HCT116 (cell line): ENCODE data around the gene GRIK2. TPM values are rescaled to one million over a fixed set of nuclear protein-coding genes. Genes with fewer than 3 reads are reported as not detected.

Experiments
- ATAC-seq: fragments of 200-7000 bp; cut with Tn5 transposase; 2 replicates; pipeline ENCODE4 v1.9.1; 2020; ENCODE audit warnings: mild to moderate bottlenecking, moderate library complexity
- BruUV-seq: library from RNA; stranded (reverse); fragments of 400-500 nt; replicated peaks from 2 replicates; lab custom pipeline; 2021; lab: Mats Ljungman, UMichigan
- CTCF ChIA-PET: fragments of 300-600 bp; sonication (Branson Sonifier 250); formaldehyde crosslinking; loops from one replicate; lab custom pipeline; 2021; ENCODE audit warnings: antibody characterized with exemption; lab: Charles Lee
- POLR2A ChIA-PET: fragments of 300-600, 350-600 bp; sonication (Branson Sonifier 250); formaldehyde crosslinking; loops from one replicate; lab custom pipeline; 2021; ENCODE audit warnings: antibody characterized with exemption; lab: Charles Lee
- RAD21 ChIA-PET, 2 experiments: fragments of 300-600 bp; sonication (Branson Sonifier 250); formaldehyde crosslinking; loops; one replicate each; lab custom pipeline; 2023; ENCODE audit warnings: low total read pairs in 2 of 2; ENCODE audit not compliant: uncharacterized antibody in 2 of 2, unreplicated experiment in 2 of 2, low non-redundant PET in 1 of 2; lab: Charles Lee
- DNase-seq: peaks from one replicate; pipeline ENCODE4 v3.0.0-alpha.2; 2010; ENCODE audit warnings: low read depth, low spot score
- H2AFZ ChIP-seq: fragments of 200-600 bp; shearing (Covaris generic), sonication (generic); 2 replicates; pipeline ENCODE4 v1.6.1; 2017; ENCODE audit warnings: low read depth, mixed run types, mixed read lengths, antibody characterized with exemption, low read length; ENCODE audit not compliant: poor library complexity, severe bottlenecking
- H3K27ac ChIP-seq: 2 replicates; pipeline ENCODE4 v1.5.1; 2012; ENCODE audit warnings: low read depth, low read length
- H3K27me3 ChIP-seq: fragments of 200-600 bp; sonication (generic); 2 replicates; pipeline ENCODE4 v1.6.1; 2016; ENCODE audit warnings: mixed run types, low read length, mixed read lengths; ENCODE audit not compliant: insufficient read depth
- H3K36me3 ChIP-seq, 2 experiments: fragments of 200-500 bp in 1 of 2; fragments of 200-600 bp in 1 of 2; sonication (Bioruptor generic) in 1 of 2; sonication (generic) in 1 of 2; 2 replicates each; pipeline versions ENCODE4 v1.5.1 to v1.6.1; 2014 to 2016; ENCODE audit warnings: low read length in 2 of 2, inconsistent platforms in 1 of 2, mixed read lengths in 1 of 2, mixed run types in 1 of 2; ENCODE audit not compliant: insufficient read depth in 2 of 2, control insufficient read depth in 1 of 2
- H3K4me1 ChIP-seq, 2 experiments: fragments of 200-600 bp in 1 of 2; sonication (generic) in 1 of 2; 2 replicates each; pipeline versions ENCODE4 v1.5.1 to v1.6.1; 2012 to 2017; ENCODE audit warnings: low read length in 2 of 2, inconsistent platforms in 1 of 2, mild to moderate bottlenecking in 1 of 2, mixed read lengths in 1 of 2, mixed run types in 1 of 2, moderate library complexity in 1 of 2; ENCODE audit not compliant: insufficient read depth in 2 of 2, control insufficient read depth in 1 of 2
- H3K4me2 ChIP-seq: fragments of 200-600 bp; sonication (generic); 2 replicates; pipeline ENCODE4 v1.6.1; 2017; ENCODE audit warnings: mixed run types, low read length, mixed read lengths
- H3K4me3 ChIP-seq, 2 experiments: fragments of 200-600 bp in 1 of 2; sonication (generic) in 1 of 2; replicated peaks in 1 of 2; 2 replicates each; pipeline ENCODE4 v1.5.1; 2011 to 2016; ENCODE audit warnings: low read length in 2 of 2, control low read depth in 1 of 2, low read depth in 1 of 2, mild to moderate bottlenecking in 1 of 2, mixed read lengths in 1 of 2, mixed run types in 1 of 2
- H3K79me2 ChIP-seq: fragments of 200-600 bp; sonication (generic); 2 replicates; pipeline ENCODE4 v1.6.1; 2017; ENCODE audit warnings: mild to moderate bottlenecking, mixed run types, low read length, moderate library complexity, mixed read lengths; ENCODE audit not compliant: insufficient read depth
- H3K9ac ChIP-seq: fragments of 200-600 bp; sonication (generic); 2 replicates; pipeline ENCODE4 v1.6.1; 2016; ENCODE audit warnings: low read length, mixed read lengths
- H3K9me2 ChIP-seq: fragments of 200-600 bp; sonication (generic), shearing (Covaris generic); 2 replicates; pipeline ENCODE4 v1.6.1; 2017; ENCODE audit warnings: mixed run types, mild to moderate bottlenecking, moderate library complexity; ENCODE audit not compliant: insufficient read depth
- H3K9me3 ChIP-seq, 2 experiments: fragments of 200-500 bp in 1 of 2; fragments of 200-600 bp in 1 of 2; sonication (Bioruptor generic) in 1 of 2; sonication (generic) in 1 of 2; 2 replicates each; pipeline ENCODE4 v1.6.1; 2014 to 2017; ENCODE audit warnings: low read length in 2 of 2, mixed read lengths in 2 of 2, inconsistent platforms in 1 of 2, low read depth in 1 of 2, mild to moderate bottlenecking in 1 of 2, mixed run types in 1 of 2, moderate library complexity in 1 of 2; ENCODE audit not compliant: control insufficient read depth in 1 of 2, insufficient read depth in 1 of 2
- H4K20me1 ChIP-seq: fragments of 200-600 bp; sonication (generic), shearing (Covaris generic); 2 replicates; pipeline ENCODE4 v1.6.1; 2017; ENCODE audit warnings: mixed run types, mild to moderate bottlenecking, moderate library complexity; ENCODE audit not compliant: insufficient read depth
- CBX3 ChIP-seq: IDR thresholded peaks from 2 replicates; pipeline ENCODE4 v1.6.1; 2012; ENCODE audit warnings: low read depth
- ELF1 ChIP-seq: IDR thresholded peaks from 2 replicates; pipeline ENCODE4 v1.6.1; 2012; ENCODE audit warnings: low read depth, borderline replicate concordance
- EZH2phosphoT487 ChIP-seq: fragments of 200-600 bp; IDR thresholded peaks from 2 replicates; pipeline ENCODE4 v1.6.1; 2018; ENCODE audit warnings: antibody characterized with exemption, borderline replicate concordance
- JUND ChIP-seq: IDR thresholded peaks from 2 replicates; pipeline ENCODE4 v1.6.1; 2012
- MAX ChIP-seq: IDR thresholded peaks from 2 replicates; pipeline ENCODE4 v1.6.1; 2012
- POLR2A ChIP-seq: IDR thresholded peaks from 2 replicates; pipeline ENCODE4 v1.7.0; 2011; ENCODE audit warnings: borderline replicate concordance; ENCODE audit not compliant: insufficient read depth, insufficient read length; ENCODE audit errors: extremely low read depth
- SIN3A ChIP-seq: IDR thresholded peaks from 2 replicates; pipeline ENCODE4 v1.6.1; 2012; ENCODE audit warnings: low read depth
- SP1 ChIP-seq: IDR thresholded peaks from 2 replicates; pipeline ENCODE4 v1.6.1; 2012; ENCODE audit warnings: low read depth
- SRF ChIP-seq: IDR thresholded peaks from 2 replicates; pipeline ENCODE4 v1.6.1; 2012; ENCODE audit warnings: low read depth
- TCF7L2 ChIP-seq: IDR thresholded peaks from 2 replicates; pipeline ENCODE4 v1.7.0; 2011; ENCODE audit warnings: borderline replicate concordance, inconsistent platforms; ENCODE audit not compliant: insufficient read depth, insufficient read length; ENCODE audit errors: extremely low read depth
- YY1 ChIP-seq: IDR thresholded peaks from 2 replicates; pipeline ENCODE4 v1.6.1; 2011; ENCODE audit warnings: low read length, low read depth, moderate library complexity, mild to moderate bottlenecking; ENCODE audit not compliant: insufficient replicate concordance; ENCODE audit errors: extremely low read depth
- ZFX ChIP-seq: fragments of 450-650 bp; IDR thresholded peaks from 2 replicates; pipeline ENCODE4 v1.6.1; 2017
- intact Hi-C: fragments of 100-400 bp; cut with micrococcal nuclease; formaldehyde crosslinking; loops from 2 replicates; pipeline ENCODE4 v1.10.0; 2022
- total RNA-seq: library from RNA; stranded (reverse); gene quantifications from one replicate; pipeline ENCODE4 v1.2.1, GENCODE V29; 2021; ENCODE audit not compliant: unreplicated experiment
- TF ChIP-seq, protein P1 (sequence below): IDR thresholded peaks from 2 replicates; pipeline ENCODE4 v1.6.1; 2011; ENCODE audit warnings: mild to moderate bottlenecking, low read length, moderate library complexity; ENCODE audit not compliant: insufficient replicate concordance; ENCODE audit errors: extremely low read depth
- TF ChIP-seq, protein P2 (sequence below), 3 experiments: fragments of 200-600 bp in 1 of 3; sonication (generic) in 1 of 3; IDR thresholded peaks in 2 of 3; conservative IDR thresholded peaks in 1 of 3; 2 replicates each; pipeline ENCODE4 v1.5.1; 2012 to 2017; ENCODE audit warnings: low read depth in 2 of 3, low read length in 2 of 3, antibody characterized with exemption in 1 of 3, borderline replicate concordance in 1 of 3, control low read depth in 1 of 3, mild to moderate bottlenecking in 1 of 3, mixed read lengths in 1 of 3, mixed run types in 1 of 3, moderate library complexity in 1 of 3; ENCODE audit not compliant: insufficient read depth in 1 of 3

The GRIK2 gene
- total RNA-seq, 1 experiment from 2014 or later, result 0.64 TPM

DNA sequence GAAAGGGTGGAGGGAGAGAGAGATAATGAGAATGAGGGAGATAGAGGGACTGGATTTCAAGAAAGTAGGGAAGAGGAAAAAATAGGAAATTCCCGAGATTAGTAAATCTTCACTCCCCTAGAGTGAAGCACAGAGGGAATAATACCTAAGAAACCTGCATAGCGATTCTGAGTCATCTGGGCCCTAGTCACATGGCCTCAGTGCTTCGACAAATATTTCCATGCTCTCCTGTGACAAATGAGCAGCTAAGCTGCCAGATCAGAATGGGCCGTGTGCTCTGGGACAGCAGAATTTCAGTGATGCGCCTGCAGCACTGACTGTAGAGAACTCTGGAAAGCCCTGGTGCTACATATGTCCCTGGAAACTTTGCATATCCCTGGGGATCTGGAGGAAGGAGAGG, 48.6 kb upstream of the GRIK2 start:
- Histone ChIP-seq H4K20me1 (no peaks in the 10 kb centered on the region), H3K79me2 (no peaks in the 10 kb centered on the region), H3K27ac (no peak overlapping the region), H3K4me1 (no peaks in the 10 kb centered on the region)
- intact Hi-C loops, result no loop called here
- BruUV-seq, result no TSS peak
- DNase-seq, result no peak
- TF ChIP-seq ZFX (no peak), ELF1 (no peak), SRF (no peak), CBX3 (no peak), TCF7L2 (no peak), SIN3A (no peak), MAX (no peak), POLR2A (no peak), YY1 (no peak), JUND (no peak), SP1 (no peak), EZH2phosphoT487 (no peak)
- TF ChIP-seq, protein P1, sequence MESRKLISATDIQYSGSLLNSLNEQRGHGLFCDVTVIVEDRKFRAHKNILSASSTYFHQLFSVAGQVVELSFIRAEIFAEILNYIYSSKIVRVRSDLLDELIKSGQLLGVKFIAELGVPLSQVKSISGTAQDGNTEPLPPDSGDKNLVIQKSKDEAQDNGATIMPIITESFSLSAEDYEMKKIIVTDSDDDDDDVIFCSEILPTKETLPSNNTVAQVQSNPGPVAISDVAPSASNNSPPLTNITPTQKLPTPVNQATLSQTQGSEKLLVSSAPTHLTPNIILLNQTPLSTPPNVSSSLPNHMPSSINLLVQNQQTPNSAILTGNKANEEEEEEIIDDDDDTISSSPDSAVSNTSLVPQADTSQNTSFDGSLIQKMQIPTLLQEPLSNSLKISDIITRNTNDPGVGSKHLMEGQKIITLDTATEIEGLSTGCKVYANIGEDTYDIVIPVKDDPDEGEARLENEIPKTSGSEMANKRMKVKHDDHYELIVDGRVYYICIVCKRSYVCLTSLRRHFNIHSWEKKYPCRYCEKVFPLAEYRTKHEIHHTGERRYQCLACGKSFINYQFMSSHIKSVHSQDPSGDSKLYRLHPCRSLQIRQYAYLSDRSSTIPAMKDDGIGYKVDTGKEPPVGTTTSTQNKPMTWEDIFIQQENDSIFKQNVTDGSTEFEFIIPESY, result no peak
- TF ChIP-seq, protein P2, sequence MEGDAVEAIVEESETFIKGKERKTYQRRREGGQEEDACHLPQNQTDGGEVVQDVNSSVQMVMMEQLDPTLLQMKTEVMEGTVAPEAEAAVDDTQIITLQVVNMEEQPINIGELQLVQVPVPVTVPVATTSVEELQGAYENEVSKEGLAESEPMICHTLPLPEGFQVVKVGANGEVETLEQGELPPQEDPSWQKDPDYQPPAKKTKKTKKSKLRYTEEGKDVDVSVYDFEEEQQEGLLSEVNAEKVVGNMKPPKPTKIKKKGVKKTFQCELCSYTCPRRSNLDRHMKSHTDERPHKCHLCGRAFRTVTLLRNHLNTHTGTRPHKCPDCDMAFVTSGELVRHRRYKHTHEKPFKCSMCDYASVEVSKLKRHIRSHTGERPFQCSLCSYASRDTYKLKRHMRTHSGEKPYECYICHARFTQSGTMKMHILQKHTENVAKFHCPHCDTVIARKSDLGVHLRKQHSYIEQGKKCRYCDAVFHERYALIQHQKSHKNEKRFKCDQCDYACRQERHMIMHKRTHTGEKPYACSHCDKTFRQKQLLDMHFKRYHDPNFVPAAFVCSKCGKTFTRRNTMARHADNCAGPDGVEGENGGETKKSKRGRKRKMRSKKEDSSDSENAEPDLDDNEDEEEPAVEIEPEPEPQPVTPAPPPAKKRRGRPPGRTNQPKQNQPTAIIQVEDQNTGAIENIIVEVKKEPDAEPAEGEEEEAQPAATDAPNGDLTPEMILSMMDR (IDR thresholded peaks at IDR 0.05 in 2 of 3, conservative IDR thresholded peaks at IDR 0.05 in 1 of 3; ENCODE audit: borderline replicate concordance in 1 of 3, insufficient read depth in 1 of 3, low read depth in 2 of 3, low read length in 2 of 3), result no peak
- TF ChIP-seq, all 23 proteins: peak for 0
- H2AFZ ChIP-seq, result no peak overlapping the region
- no peak for ATAC-seq
- CTCF ChIA-PET, result no interaction called here
- no peaks in the 10 kb centered on the region for H3K36me3 ChIP-seq
- H3K27me3 ChIP-seq, result no peaks in the 10 kb centered on the region
- H3K9me2 ChIP-seq, result no peaks in the 10 kb centered on the region
- POLR2A ChIA-PET, result no interaction called here
- RAD21 ChIA-PET, result no interaction called here
- H3K4me2 ChIP-seq, result no peak overlapping the region
- no peak overlapping the region for H3K4me3 ChIP-seq
- no peaks in the 10 kb centered on the region for H3K9me3 ChIP-seq
- no peak overlapping the region for H3K9ac ChIP-seq
